HS-27A (cell line): ENCODE measurements around the gene DDX24.
A peak's percentile ranks its signal among the peaks of the same experiment; 100 is the strongest.

Experiments used
- DNase-seq: peaks from one replicate; pipeline ENCODE4 v3.0.0-alpha.2; 2012; ENCODE audit warnings: low read depth, missing footprints

The DDX24 gene

GRCh38 chr14:94031161-94031882 lies 49.7 kb downstream of the DDX24 start:
- no peak for DNase-seq

GRCh38 chr14:94030571-94030970 lies 50.4 kb downstream of the DDX24 start:
- no peak for DNase-seq

GRCh38 chr14:94029671-94030203 lies 51.3 kb downstream of the DDX24 start:
- DNase-seq = no peak

GRCh38 chr14:94029265-94029664 lies 51.7 kb downstream of the DDX24 start:
- DNase-seq = no peak

- DNase-seq = no peak
Measured at GRCh38 chr14:94028450-94028826, 52.6 kb downstream of the DDX24 start.

- DNase-seq = no peak
Measured at GRCh38 chr14:94027566-94028449, 53.2 kb downstream of the DDX24 start.

GRCh38 chr14:94026889-94027469 lies 54.0 kb downstream of the DDX24 start:
- DNase-seq = no peak

- peak; percentile 96 for DNase-seq
Measured at GRCh38 chr14:94026173-94026888, 54.7 kb downstream of the DDX24 start, which contains the start of gene OTUB2. OTUB2 (plus strand) TSS chr14:94026340; CDS start chr14:94026538, 198 bp downstream.

GRCh38 chr14:94025720-94026119 lies 55.3 kb downstream of the DDX24 start:
- DNase-seq = no peak

GRCh38 chr14:94024549-94024948 lies 56.5 kb downstream of the DDX24 start:
- no peak for DNase-seq

GRCh38 chr14:94022532-94023411 lies 58.2 kb downstream of the DDX24 start:
- DNase-seq = no peak

GRCh38 chr14:94021416-94022157 lies 59.4 kb downstream of the DDX24 start:
- no peak for DNase-seq

GRCh38 chr14:94021001-94021400 lies 60.0 kb downstream of the DDX24 start:
- no peak for DNase-seq

GRCh38 chr14:94020267-94020666 lies 60.7 kb downstream of the DDX24 start:
- no peak for DNase-seq

- DNase-seq = no peak
Measured at GRCh38 chr14:94019329-94019728, 61.7 kb downstream of the DDX24 start.

- no peak for DNase-seq
Measured at GRCh38 chr14:94018308-94018707, 62.7 kb downstream of the DDX24 start.

GRCh38 chr14:94016446-94016976 lies 64.5 kb downstream of the DDX24 start:
- no peak for DNase-seq

- DNase-seq = no peak
Measured at GRCh38 chr14:94015223-94015622, 65.8 kb downstream of the DDX24 start.

- no peak for DNase-seq
Measured at GRCh38 chr14:94014382-94014781, 66.6 kb downstream of the DDX24 start.

GRCh38 chr14:94011795-94012194 lies 69.2 kb downstream of the DDX24 start:
- DNase-seq = no peak
